Inflammatory macrophage (primary cell): ENCODE measurements around the gene YEATS4.
A peak's percentile ranks its signal among the peaks of the same experiment; 100 is the strongest.

Source experiments
- DNase-seq, 2 donors: peaks; one replicate each; pipeline ENCODE4 v3.0.0-alpha.2; 2020 to 2022

Gene YEATS4

GRCh38 chr12:69392179-69392928, 32.8 kb downstream of the YEATS4 start:
- peak in 1 of 2 donors; percentile 19 for DNase-seq

GRCh38 chr12:69396041-69396440, 36.5 kb downstream of the YEATS4 start:
- DNase-seq: no peak

- DNase-seq: no peak
These were observed 37.4 kb downstream of the YEATS4 start for GRCh38 chr12:69396963-69397362.

GRCh38 chr12:69397978-69398377, 38.4 kb downstream of the YEATS4 start:
- DNase-seq: no peak

GRCh38 chr12:69401940-69402339, 42.4 kb downstream of the YEATS4 start:
- DNase-seq: no peak

GRCh38 chr12:69404851-69405565, 45.5 kb downstream of the YEATS4 start:
- DNase-seq: no peak

GRCh38 chr12:69405566-69405865, 46.0 kb downstream of the YEATS4 start:
- DNase-seq: no peak

- no peak for DNase-seq
These were observed 46.7 kb downstream of the YEATS4 start for GRCh38 chr12:69406217-69406616.

GRCh38 chr12:69410571-69410970, 51.0 kb downstream of the YEATS4 start:
- DNase-seq: no peak

- DNase-seq: no peak
These were observed 53.1 kb downstream of the YEATS4 start for GRCh38 chr12:69412655-69413054.

GRCh38 chr12:69415471-69416275, 56.1 kb downstream of the YEATS4 start:
- DNase-seq: peak; percentile 20 to 30

- DNase-seq: no peak
These were observed 57.7 kb downstream of the YEATS4 start for GRCh38 chr12:69417231-69417630.

GRCh38 chr12:69417741-69418167, 58.2 kb downstream of the YEATS4 start:
- DNase-seq: no peak

GRCh38 chr12:69419701-69420100, 60.2 kb downstream of the YEATS4 start:
- no peak for DNase-seq

- DNase-seq: no peak
These were observed 62.0 kb downstream of the YEATS4 start for GRCh38 chr12:69421548-69421947.

- no peak for DNase-seq
These were observed 63.7 kb downstream of the YEATS4 start for GRCh38 chr12:69423037-69423905.

GRCh38 chr12:69425417-69425816, 65.9 kb downstream of the YEATS4 start:
- no peak for DNase-seq

GRCh38 chr12:69428351-69429073, 69.0 kb downstream of the YEATS4 start:
- no peak for DNase-seq

- DNase-seq: no peak
These were observed 71.5 kb downstream of the YEATS4 start for GRCh38 chr12:69430942-69431590.

GRCh38 chr12:69431591-69432222, 72.2 kb downstream of the YEATS4 start:
- no peak for DNase-seq

GRCh38 chr12:69433653-69434052, 74.1 kb downstream of the YEATS4 start:
- DNase-seq: no peak
